Fibroblast of mammary gland (primary cell): ENCODE data around the gene PREB.
"Not testable (repeated sequence)": the region's sequence is repeated elsewhere in the genome, so short reads cannot be mapped to it uniquely, and the experiment has no call there.

Experiments used
- DNase-seq: peaks from one replicate; pipeline ENCODE4 v3.0.0-alpha.2; 2010; ENCODE audit warnings: low read depth
- H3K4me3 ChIP-seq: 2 replicates; pipeline ENCODE4 v1.5.1; 2011; ENCODE audit warnings: low read depth, mild to moderate bottlenecking, low read length, moderate library complexity; ENCODE audit not compliant: control insufficient read depth
- CTCF ChIP-seq: conservative IDR thresholded peaks from 2 replicates; pipeline ENCODE4 v1.5.1; 2011; ENCODE audit warnings: low read depth, low read length, inconsistent platforms; ENCODE audit not compliant: control insufficient read depth, insufficient read depth

The PREB gene

DNA sequence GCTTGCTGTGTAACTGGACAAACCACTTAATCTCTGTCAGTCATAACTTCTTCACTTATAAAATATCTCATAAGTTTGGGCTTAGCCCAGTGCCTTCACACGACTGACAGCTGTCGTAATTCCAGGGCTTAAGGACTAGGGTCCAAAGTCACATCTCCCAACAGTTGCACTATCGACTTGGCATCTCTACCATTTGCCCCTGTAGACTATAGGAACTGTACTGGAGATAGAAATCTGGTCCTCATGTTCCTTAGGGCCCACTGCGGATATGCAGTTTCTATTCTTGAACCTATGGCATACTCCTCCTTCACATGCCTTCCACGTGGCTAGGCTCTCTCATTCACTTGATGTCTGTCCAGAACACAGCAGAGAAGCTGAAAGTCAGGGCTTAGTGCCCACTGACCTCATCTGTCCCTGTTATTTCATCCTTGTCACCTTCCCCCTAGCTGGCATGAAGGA is 8.2 kb downstream of the PREB start:
- H3K4me3 ChIP-seq: no peak overlapping the region
- no peak for DNase-seq
- TF ChIP-seq CTCF: no peak

DNA sequence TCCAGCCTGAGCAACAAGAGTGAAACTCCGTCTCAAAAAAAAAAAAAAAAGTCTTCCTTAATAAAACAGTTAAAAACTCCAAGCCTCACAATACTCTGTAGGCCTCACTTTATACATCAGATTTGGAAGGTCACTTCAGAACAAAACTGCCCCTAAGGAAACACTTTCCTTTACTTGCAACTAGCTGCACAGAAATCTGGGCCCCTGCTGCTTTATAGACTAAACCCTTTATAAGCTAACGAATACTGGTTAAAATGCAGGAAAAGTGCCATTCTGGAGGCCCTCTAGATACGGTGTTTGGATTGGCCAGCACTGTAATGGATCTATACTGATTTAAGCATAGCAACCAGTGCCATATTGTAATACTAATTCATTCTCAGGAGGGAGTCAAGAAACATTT is 9.3 kb downstream of the PREB start:
- TF ChIP-seq CTCF: no peak
- H3K4me3 ChIP-seq: no peak overlapping the region
- no peak for DNase-seq

DNA sequence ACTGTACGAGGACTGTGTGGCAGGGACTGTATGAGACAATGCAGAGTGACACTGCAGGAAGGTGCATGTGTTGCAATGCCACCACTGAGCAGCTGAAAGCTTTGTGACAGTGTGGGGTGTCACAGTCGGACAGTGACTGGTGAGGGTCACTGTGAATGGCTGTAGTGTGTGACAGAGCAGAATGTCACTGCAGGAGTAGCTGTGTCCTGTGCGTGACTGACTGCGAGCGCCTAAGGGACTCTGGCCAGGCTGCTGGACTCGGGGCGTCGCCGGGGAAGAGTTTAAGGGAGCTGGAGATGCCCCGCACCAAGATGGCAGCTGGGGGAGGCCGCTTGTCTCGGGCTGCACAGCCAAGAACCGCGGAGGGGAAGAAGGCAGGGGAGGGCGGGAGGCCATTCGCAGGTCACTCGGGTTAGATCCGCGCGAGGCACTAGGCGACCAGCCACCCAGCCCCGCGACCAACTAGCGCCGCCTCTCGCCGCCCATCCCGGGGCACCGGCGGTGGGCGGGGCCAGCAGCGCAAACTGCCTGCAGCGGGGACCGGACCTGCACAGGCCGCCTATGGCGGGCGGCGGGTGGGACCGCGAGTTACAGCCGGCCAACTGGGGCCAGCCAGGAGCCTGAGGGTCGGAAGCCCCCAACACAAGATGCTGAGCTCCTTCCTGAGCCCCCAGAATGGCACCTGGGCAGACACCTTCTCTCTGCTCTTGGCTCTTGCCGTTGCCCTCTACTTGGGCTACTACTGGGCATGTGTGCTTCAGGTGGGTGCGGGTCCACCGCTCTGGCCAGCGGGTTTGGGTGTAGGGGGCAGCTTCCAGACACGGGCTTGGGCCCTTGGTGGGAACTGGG is 10.9 kb downstream of the PREB start, which contains the start of gene ABHD1:
Gene ABHD1 (plus strand): TSS at position 514 of the 849 bp plus-strand sequence. CDS start 134 bp downstream, at position 648.
- no peak for DNase-seq
- peak within 1 kb of the TSS; percentile 57 for H3K4me3 ChIP-seq
- no peak for TF ChIP-seq CTCF

GRCh38 chr2:27122791-27123190 is 11.6 kb downstream of the PREB start:
- TF ChIP-seq CTCF: no peak
- DNase-seq: no peak
- H3K4me3 ChIP-seq: no peak overlapping the region

DNA sequence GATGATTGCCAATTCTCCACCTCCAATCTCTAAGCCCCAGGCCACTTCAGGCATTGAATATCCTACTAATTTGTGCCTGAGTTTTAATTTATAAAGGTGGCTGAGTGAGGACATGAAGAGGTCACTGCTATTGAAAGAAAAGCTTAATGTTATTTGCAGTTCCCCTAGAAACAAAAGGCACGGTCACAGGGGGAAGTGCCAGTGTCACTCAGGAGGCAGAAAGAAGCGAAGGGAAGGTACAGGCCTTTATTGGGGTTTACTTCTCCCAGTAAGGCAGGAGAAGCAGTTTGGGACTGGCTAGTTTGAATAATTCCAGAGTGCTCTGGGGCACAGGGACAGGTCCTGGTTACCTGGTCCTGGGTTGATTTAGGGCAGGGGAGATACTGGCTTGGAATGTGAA is 12.5 kb downstream of the PREB start:
- DNase-seq: no peak
- TF ChIP-seq CTCF: no peak
- no peak overlapping the region for H3K4me3 ChIP-seq

DNA sequence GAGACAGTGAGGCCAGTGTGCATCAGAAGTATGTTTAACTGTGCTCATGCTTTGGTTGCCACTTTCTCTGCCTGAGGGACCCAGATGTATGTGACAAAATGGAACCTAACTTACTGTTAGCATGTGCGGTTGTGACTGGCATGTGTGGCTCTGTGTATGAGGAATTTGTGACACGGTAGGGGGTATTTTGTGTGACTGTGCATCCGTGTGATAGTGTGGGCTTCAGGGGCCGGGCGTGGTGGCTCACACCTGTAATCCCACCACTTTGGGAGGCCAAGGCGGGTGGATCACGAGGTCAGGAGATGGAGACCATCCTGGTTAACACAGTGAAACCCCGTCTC is 15.1 kb downstream of the PREB start:
- not testable (repeated sequence) for DNase-seq
- peak overlapping the region; percentile 32 for H3K4me3 ChIP-seq

GRCh38 chr2:27118525-27119329 is 15.7 kb downstream of the PREB start, which contains the start of gene CGREF1:
Gene CGREF1, minus strand, starts transcription at chr2:27119128. Its CDS starts 14,762 bp downstream, at chr2:27104366.
- peak within 1 kb of the TSS; percentile 56 for H3K4me3 ChIP-seq
- no peak for TF ChIP-seq CTCF
- no peak for DNase-seq
